Measurements from ENCODE around the gene EHMT1. TPM values are rescaled to one million over a fixed set of nuclear protein-coding genes. Genes with fewer than 3 reads are reported as not detected.
"Not testable (repeated sequence)": the region's sequence is repeated elsewhere in the genome, so short reads cannot be mapped to it uniquely, and the experiment has no call there.

Gene EHMT1
- total and polyA plus RNA-seq, 2 donors (not counting 1 experiment from before 2014, with no cell fraction given), result 101 to 394 TPM

GRCh38 chr9:137620581-137620980 lies 1.8 kb downstream of the EHMT1 start:
- peaks cover 49% of the 10 kb centered on the region for H3K4me1 Mint-ChIP-seq
- H3K27me3 Mint-ChIP-seq, result no peaks in the 10 kb centered on the region
- no peak overlapping the region for H2AFZ ChIP-seq (ENCODE audit: insufficient read depth, low read depth, low read length, poor library complexity, severe bottlenecking)
- H3K4me3 Mint-ChIP-seq, result peak overlapping the region; percentile 16
- WGBS (ENCODE audit: insufficient coverage), result 81% methylated on average over 6 of the region's 7 CpGs
- peaks cover 84% of the 10 kb centered on the region for H3K79me2 ChIP-seq (ENCODE audit: control insufficient read depth, insufficient read depth, low read length)
- H3K27ac ChIP-seq (ENCODE audit: low read length in 2 of 2), result no peak overlapping the region
- CTCF ChIA-PET, result no interaction called here
- peak overlapping the region; percentile 27 for H3K27ac Mint-ChIP-seq
- no peaks in the 10 kb centered on the region for H3K9me3 Mint-ChIP-seq (ENCODE audit: insufficient read depth)
- ATAC-seq (ENCODE audit: low read depth) (no peak), DNase-seq (no peak)
- no peak overlapping the region for H3K9ac ChIP-seq (ENCODE audit: low read length)
- no peaks in the 10 kb centered on the region for H3K27me3 ChIP-seq (replicated peaks in 1 of 4; ENCODE audit: control extremely low read depth in 1 of 4, control insufficient read depth in 3 of 4, insufficient read depth in 4 of 4, low read length in 3 of 4)
- H3K4me1 ChIP-seq (ENCODE audit: control insufficient read depth in 2 of 2, insufficient read depth in 2 of 2, low read length in 2 of 2), result peaks cover 33 to 45% of the 10 kb centered on the region in 2 donors
- TF ChIP-seq EZH2 (IDR thresholded peaks at IDR 0.05; ENCODE audit: borderline replicate concordance, insufficient read depth, low read depth, low read length, poor library complexity, severe bottlenecking), result no peak
- TF ChIP-seq, protein P1, sequence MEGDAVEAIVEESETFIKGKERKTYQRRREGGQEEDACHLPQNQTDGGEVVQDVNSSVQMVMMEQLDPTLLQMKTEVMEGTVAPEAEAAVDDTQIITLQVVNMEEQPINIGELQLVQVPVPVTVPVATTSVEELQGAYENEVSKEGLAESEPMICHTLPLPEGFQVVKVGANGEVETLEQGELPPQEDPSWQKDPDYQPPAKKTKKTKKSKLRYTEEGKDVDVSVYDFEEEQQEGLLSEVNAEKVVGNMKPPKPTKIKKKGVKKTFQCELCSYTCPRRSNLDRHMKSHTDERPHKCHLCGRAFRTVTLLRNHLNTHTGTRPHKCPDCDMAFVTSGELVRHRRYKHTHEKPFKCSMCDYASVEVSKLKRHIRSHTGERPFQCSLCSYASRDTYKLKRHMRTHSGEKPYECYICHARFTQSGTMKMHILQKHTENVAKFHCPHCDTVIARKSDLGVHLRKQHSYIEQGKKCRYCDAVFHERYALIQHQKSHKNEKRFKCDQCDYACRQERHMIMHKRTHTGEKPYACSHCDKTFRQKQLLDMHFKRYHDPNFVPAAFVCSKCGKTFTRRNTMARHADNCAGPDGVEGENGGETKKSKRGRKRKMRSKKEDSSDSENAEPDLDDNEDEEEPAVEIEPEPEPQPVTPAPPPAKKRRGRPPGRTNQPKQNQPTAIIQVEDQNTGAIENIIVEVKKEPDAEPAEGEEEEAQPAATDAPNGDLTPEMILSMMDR (IDR thresholded peaks at IDR 0.05), result no peak
- POLR2A ChIA-PET, result no interaction called here
- intact Hi-C loops (cut with micrococcal nuclease), result no loop called here
- H3K4me3 ChIP-seq (ENCODE audit: control extremely low read depth in 1 of 5, extremely low read depth in 1 of 5, insufficient read depth in 1 of 5, low read depth in 2 of 5, low read length in 4 of 5), result no peak overlapping the region
- peak overlapping the region; percentile 4 for H3K4me2 ChIP-seq (replicated peaks; ENCODE audit: low read depth, low read length, poor library complexity, severe bottlenecking)
- H3K9me3 ChIP-seq (ENCODE audit: control extremely low read depth in 1 of 3, control insufficient read depth in 2 of 3, insufficient read depth in 1 of 3, low read length in 2 of 3), result no peaks in the 10 kb centered on the region
- H4K20me1 ChIP-seq (ENCODE audit: control insufficient read depth, insufficient read depth, low read length, poor library complexity, severe bottlenecking), result peaks cover 57% of the 10 kb centered on the region
- H3K36me3 ChIP-seq (replicated peaks in 1 of 2; ENCODE audit: control extremely low read depth in 1 of 2, control insufficient read depth in 1 of 2, extremely low read depth in 1 of 2, insufficient read depth in 2 of 2, low read length in 1 of 2), result peaks cover 3% of the 10 kb centered on the region in 2 experiments

DNA sequence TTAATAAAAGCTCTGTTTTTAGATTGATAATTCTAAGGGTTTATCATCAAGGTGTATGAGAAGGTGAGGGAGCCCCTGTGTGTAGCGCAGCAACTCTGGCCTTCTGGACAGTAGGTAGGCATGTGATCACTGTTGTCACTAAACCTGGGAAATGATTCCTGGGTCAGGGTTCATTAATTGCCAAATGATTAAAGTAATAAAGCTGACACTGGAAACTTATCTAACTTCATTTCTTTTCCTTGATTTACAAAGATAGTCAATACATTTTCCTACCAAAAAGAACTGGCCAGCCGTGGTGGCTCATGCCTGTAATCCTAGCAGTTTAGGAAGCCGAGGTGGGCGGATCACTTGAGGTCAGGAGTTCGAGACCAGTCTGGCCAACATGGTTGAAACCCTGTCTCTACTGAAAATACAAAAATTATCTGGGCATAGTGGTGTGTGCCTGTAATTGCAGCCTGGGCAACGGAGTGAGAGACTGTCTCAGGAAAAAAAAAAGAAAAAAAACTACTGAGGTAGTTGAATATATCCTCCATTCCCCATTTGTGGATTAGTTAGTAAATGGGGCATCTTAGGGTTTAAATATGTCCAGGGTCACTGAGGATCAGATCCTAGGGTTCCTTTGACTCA lies 2.4 kb downstream of the EHMT1 start:
- H4K20me1 ChIP-seq (ENCODE audit: control insufficient read depth, insufficient read depth, low read length, poor library complexity, severe bottlenecking), result peaks cover 54% of the 10 kb centered on the region
- no peak overlapping the region for H3K27ac ChIP-seq (ENCODE audit: low read length in 2 of 2)
- intact Hi-C loops (cut with micrococcal nuclease), result no loop called here
- H3K4me3 ChIP-seq (ENCODE audit: control extremely low read depth in 1 of 5, extremely low read depth in 1 of 5, insufficient read depth in 1 of 5, low read depth in 2 of 5, low read length in 4 of 5), result no peak overlapping the region
- H3K36me3 ChIP-seq (replicated peaks in 1 of 2; ENCODE audit: control extremely low read depth in 1 of 2, control insufficient read depth in 1 of 2, extremely low read depth in 1 of 2, insufficient read depth in 2 of 2, low read length in 1 of 2), result peaks cover 0 to 3% of the 10 kb centered on the region in 2 experiments
- H3K27me3 ChIP-seq (replicated peaks in 1 of 4; ENCODE audit: control extremely low read depth in 1 of 4, control insufficient read depth in 3 of 4, insufficient read depth in 4 of 4, low read length in 3 of 4), result no peaks in the 10 kb centered on the region
- peaks cover 82% of the 10 kb centered on the region for H3K79me2 ChIP-seq (ENCODE audit: control insufficient read depth, insufficient read depth, low read length)
- POLR2A ChIA-PET, result no interaction called here
- peaks cover 50% of the 10 kb centered on the region for H3K4me1 Mint-ChIP-seq
- no peak overlapping the region for H3K9ac ChIP-seq (ENCODE audit: low read length)
- CTCF ChIA-PET, result no interaction called here
- no peak overlapping the region for H3K4me2 ChIP-seq (replicated peaks; ENCODE audit: low read depth, low read length, poor library complexity, severe bottlenecking)
- DNase-seq (peak; percentile 32), ATAC-seq (ENCODE audit: low read depth) (no peak)
- H3K4me3 Mint-ChIP-seq, result peak overlapping the region; percentile 16
- 100% methylated on average over 1 of the region's 6 CpGs for WGBS (ENCODE audit: insufficient coverage)
- no peak for TF ChIP-seq EZH2 (IDR thresholded peaks at IDR 0.05; ENCODE audit: borderline replicate concordance, insufficient read depth, low read depth, low read length, poor library complexity, severe bottlenecking)
- TF ChIP-seq, protein P1 (IDR thresholded peaks at IDR 0.05), result peak; percentile 56
- H3K27ac Mint-ChIP-seq, result peak overlapping the region; percentile 20
- no peaks in the 10 kb centered on the region for H3K9me3 Mint-ChIP-seq (ENCODE audit: insufficient read depth)
- no peak overlapping the region for H2AFZ ChIP-seq (ENCODE audit: insufficient read depth, low read depth, low read length, poor library complexity, severe bottlenecking)
- H3K9me3 ChIP-seq (ENCODE audit: control extremely low read depth in 1 of 3, control insufficient read depth in 2 of 3, insufficient read depth in 1 of 3, low read length in 2 of 3), result no peaks in the 10 kb centered on the region
- H3K4me1 ChIP-seq (ENCODE audit: control insufficient read depth in 2 of 2, insufficient read depth in 2 of 2, low read length in 2 of 2), result peaks cover 33 to 51% of the 10 kb centered on the region in 2 donors
- H3K27me3 Mint-ChIP-seq, result no peaks in the 10 kb centered on the region

DNA sequence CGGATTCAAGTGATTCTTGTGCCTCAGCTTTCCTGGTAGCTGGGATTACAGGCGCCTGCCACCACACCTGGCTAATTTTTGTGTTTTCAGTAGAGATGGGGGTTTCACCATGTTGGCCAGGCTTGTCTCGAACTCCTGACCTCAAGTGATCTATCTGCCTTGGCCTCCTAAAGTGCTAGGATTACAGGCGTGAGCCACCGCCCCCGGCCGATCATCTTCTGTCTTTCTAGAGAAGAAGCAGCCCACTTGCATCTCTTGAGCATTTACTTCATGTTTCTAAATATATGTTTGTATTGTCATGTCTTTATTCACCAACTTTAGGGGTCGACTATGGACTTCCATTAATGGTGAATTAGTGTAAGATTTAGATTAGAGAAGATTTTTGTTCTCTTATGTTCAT lies 3.4 kb downstream of the EHMT1 start:
- intact Hi-C loops (cut with micrococcal nuclease); H3K4me3 ChIP-seq (ENCODE audit: control extremely low read depth in 1 of 5, extremely low read depth in 1 of 5, insufficient read depth in 1 of 5, low read depth in 2 of 5, low read length in 4 of 5); H3K4me3 Mint-ChIP-seq; ATAC-seq (ENCODE audit: low read depth); H3K9me3 Mint-ChIP-seq (ENCODE audit: insufficient read depth); H3K9ac ChIP-seq (ENCODE audit: low read length); H3K27me3 ChIP-seq (replicated peaks in 1 of 4; ENCODE audit: control extremely low read depth in 1 of 4, control insufficient read depth in 3 of 4, insufficient read depth in 4 of 4, low read length in 3 of 4); H2AFZ ChIP-seq (ENCODE audit: insufficient read depth, low read depth, low read length, poor library complexity, severe bottlenecking); POLR2A ChIA-PET; H3K36me3 ChIP-seq (replicated peaks in 1 of 2; ENCODE audit: control extremely low read depth in 1 of 2, control insufficient read depth in 1 of 2, extremely low read depth in 1 of 2, insufficient read depth in 2 of 2, low read length in 1 of 2); H3K27me3 Mint-ChIP-seq; H3K27ac Mint-ChIP-seq; DNase-seq; H3K27ac ChIP-seq (ENCODE audit: low read length in 2 of 2); H3K4me2 ChIP-seq (replicated peaks; ENCODE audit: low read depth, low read length, poor library complexity, severe bottlenecking); H3K9me3 ChIP-seq (ENCODE audit: control extremely low read depth in 1 of 3, control insufficient read depth in 2 of 3, insufficient read depth in 1 of 3, low read length in 2 of 3): not testable (repeated sequence)
- WGBS (ENCODE audit: insufficient coverage), result 94% methylated on average over 3 of the region's 8 CpGs
- H4K20me1 ChIP-seq (ENCODE audit: control insufficient read depth, insufficient read depth, low read length, poor library complexity, severe bottlenecking), result peaks cover 62% of the 10 kb centered on the region
- CTCF ChIA-PET, result interaction anchor here (1.5 kb wide), 1 partner anchor 51 kb away, joined by 3 read pairs; no protein-coding TSS in a partner anchor
- peaks cover 53% of the 10 kb centered on the region for H3K4me1 Mint-ChIP-seq
- H3K4me1 ChIP-seq (ENCODE audit: control insufficient read depth in 2 of 2, insufficient read depth in 2 of 2, low read length in 2 of 2), result peaks cover 33 to 52% of the 10 kb centered on the region in 2 donors
- peaks cover 87% of the 10 kb centered on the region for H3K79me2 ChIP-seq (ENCODE audit: control insufficient read depth, insufficient read depth, low read length)
